Measurements from ENCODE around the gene PTPN3.
"Not testable (repeated sequence)": the region's sequence is repeated elsewhere in the genome, so short reads cannot be mapped to it uniquely, and the experiment has no call there.

Gene PTPN3

DNA sequence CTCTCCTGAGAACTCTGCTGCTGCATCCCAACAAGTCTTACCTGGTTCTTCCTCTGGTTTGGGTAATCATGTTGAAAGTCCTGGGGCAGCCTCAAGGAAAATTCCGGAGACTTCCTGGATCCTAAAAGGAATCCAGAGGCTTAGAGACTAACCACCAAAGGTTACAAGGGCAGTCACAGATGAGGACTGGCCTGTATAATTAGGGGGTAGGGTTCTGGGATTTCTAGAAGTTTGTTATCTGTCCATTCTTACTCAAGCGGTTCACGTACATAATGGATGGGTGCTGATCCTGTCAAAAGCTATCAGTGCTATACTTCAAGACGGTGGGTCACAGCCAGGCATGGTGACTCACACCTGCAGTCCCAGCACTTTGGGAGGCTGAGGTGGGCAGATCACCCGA is 125.9 kb downstream of the PTPN3 start:
- H3K9me3 ChIP-seq (ENCODE audit: control insufficient read depth, insufficient read depth, low read length) = peaks cover 2% of the 10 kb centered on the region; the same call in 1 of the 2 replicates
- no peak overlapping the region for H3K27ac ChIP-seq (ENCODE audit: low read length)
- H3K27me3 ChIP-seq (ENCODE audit: control insufficient read depth, insufficient read depth, low read length) = no peaks in the 10 kb centered on the region
- no CpG with 5 or more reads among the region's 5 CpGs for WGBS (ENCODE audit: insufficient coverage, insufficient read length)
- H3K36me3 ChIP-seq (ENCODE audit: control insufficient read depth, insufficient read depth, low read length) = no peaks in the 10 kb centered on the region
- H3K4me3 ChIP-seq (ENCODE audit: low read length) = no peak overlapping the region
- DNase-seq (ENCODE audit: low read depth, low spot score) = no peak
- H3K4me1 ChIP-seq (ENCODE audit: control insufficient read depth, insufficient read depth, low read length) = no peaks in the 10 kb centered on the region

DNA sequence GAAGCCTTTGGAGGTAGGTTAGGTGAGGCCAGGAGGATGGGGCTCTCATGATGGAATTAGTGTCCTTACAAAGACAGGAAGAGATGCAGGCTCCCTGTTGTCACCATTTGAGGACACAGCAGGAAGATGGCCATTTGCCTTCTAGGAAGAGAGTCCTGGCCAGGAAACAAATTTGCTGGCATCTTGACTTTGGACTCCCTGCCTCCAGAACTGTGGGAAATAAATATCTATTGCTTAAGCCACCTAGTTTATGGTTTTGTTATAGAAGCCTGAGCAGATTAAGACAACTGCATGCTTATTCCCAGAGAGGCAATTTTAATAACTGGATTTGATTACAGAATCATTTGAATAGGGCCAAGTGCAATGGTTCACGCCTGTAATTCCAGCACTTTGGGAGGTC is 126.7 kb downstream of the PTPN3 start:
- DNase-seq (ENCODE audit: low read depth, low spot score) = no peak

DNA sequence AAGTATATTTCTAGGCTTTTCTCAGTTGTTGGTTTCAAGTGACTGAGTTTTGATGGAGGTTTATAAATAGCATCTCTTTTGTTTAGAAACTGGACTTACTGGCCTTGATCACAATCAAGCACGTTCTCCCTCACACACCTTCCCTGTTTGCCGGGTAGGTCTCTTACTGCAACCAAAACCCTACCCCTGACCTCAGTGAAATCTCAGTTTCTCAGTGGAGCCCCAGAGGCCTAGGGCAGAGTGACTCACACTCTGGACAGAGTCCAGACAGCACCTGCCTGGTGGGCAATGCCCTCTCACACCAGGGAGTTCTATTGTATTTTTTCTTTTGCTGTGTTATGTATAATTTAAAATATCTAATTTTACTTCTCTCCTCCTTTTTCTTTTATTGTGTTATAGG is 128.8 kb downstream of the PTPN3 start:
- no CpG with 5 or more reads among the region's 2 CpGs for WGBS (ENCODE audit: insufficient coverage, insufficient read length)
- Histone ChIP-seq H3K9me3 (ENCODE audit: control insufficient read depth, insufficient read depth, low read length) (peaks cover 2% of the 10 kb centered on the region; the same call in 1 of the 2 replicates), H3K4me1 (ENCODE audit: control insufficient read depth, insufficient read depth, low read length) (no peaks in the 10 kb centered on the region), H3K4me3 (ENCODE audit: low read length) (no peak overlapping the region), H3K36me3 (ENCODE audit: control insufficient read depth, insufficient read depth, low read length) (no peaks in the 10 kb centered on the region), H3K27ac (ENCODE audit: low read length) (no peak overlapping the region), H3K27me3 (ENCODE audit: control insufficient read depth, insufficient read depth, low read length) (no peaks in the 10 kb centered on the region)
- no peak for DNase-seq (ENCODE audit: low read depth, low spot score)

More for the DNA sequence above, 126.7 kb downstream of the PTPN3 start:
- no peaks in the 10 kb centered on the region for H3K36me3 ChIP-seq (ENCODE audit: control insufficient read depth, insufficient read depth, low read length)
- H3K4me1 ChIP-seq (ENCODE audit: control insufficient read depth, insufficient read depth, low read length) = no peaks in the 10 kb centered on the region
- no peak overlapping the region for H3K4me3 ChIP-seq (ENCODE audit: low read length)
- no peak overlapping the region for H3K27ac ChIP-seq (ENCODE audit: low read length)
- peaks cover 2% of the 10 kb centered on the region; the same call in 1 of the 2 replicates for H3K9me3 ChIP-seq (ENCODE audit: control insufficient read depth, insufficient read depth, low read length)
- WGBS (ENCODE audit: insufficient coverage, insufficient read length) = no CpG with 5 or more reads among the region's 1 CpG
- no peaks in the 10 kb centered on the region for H3K27me3 ChIP-seq (ENCODE audit: control insufficient read depth, insufficient read depth, low read length)

DNA sequence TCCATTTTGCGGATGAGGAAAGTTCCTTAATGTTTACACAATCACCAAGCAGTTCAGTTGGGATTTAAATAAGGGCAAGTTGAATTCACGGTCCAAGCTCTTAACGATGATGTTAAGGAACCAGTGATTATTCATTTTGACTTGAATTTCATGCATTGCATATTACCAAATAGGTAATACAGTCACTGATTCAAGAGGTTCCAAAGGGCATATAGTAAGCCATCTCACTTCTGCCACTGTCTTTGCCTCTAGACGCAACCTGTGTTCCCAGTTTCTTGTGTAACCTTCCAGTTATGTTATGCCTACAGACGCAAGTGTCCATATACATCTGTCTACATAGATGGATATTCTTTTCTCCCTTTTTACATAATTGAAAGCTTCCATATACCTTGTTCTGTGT is 137.3 kb downstream of the PTPN3 start:
- H3K36me3 ChIP-seq (ENCODE audit: control insufficient read depth, insufficient read depth, low read length) = no peaks in the 10 kb centered on the region
- no peak for DNase-seq (ENCODE audit: low read depth, low spot score)
- no peaks in the 10 kb centered on the region for H3K9me3 ChIP-seq (ENCODE audit: control insufficient read depth, insufficient read depth, low read length)
- WGBS (ENCODE audit: insufficient coverage, insufficient read length) = no CpG with 5 or more reads among the region's 5 CpGs
- no peak overlapping the region for H3K27ac ChIP-seq (ENCODE audit: low read length)
- H3K4me3 ChIP-seq (ENCODE audit: low read length) = no peak overlapping the region
- no peaks in the 10 kb centered on the region for H3K27me3 ChIP-seq (ENCODE audit: control insufficient read depth, insufficient read depth, low read length)
- no peaks in the 10 kb centered on the region for H3K4me1 ChIP-seq (ENCODE audit: control insufficient read depth, insufficient read depth, low read length)

DNA sequence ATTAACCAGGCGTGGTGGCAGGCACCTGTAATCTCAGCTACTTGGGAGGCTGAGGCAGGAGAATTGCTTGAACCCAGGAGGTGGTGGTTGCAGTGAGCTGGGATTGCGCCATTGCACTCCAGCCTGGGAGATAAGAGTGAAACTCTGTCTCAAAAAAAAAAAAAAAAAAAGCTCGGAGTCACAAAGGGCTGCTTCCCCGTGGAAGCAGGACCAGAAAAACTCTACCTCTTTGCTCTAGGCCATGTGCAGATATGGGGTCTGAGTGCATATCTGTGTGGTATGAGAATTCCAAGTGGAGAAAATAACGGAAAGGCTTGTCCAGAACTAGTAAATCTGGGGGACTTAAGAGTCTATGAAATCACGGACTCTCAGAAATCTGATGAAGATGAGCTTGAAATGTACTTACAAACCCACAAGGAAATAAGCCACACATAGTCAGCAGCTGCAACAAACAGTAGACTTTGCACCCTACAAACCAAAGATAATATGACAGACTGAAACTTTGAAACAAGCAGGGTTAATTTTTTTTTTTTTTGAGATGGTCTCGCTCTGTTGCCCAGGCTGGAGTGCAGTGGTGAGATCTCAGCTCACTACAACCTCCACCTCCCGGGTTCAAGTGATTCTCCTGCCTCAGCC is 139.0 kb downstream of the PTPN3 start:
- H3K4me1 ChIP-seq (ENCODE audit: control insufficient read depth, insufficient read depth, low read length); H3K27ac ChIP-seq (ENCODE audit: low read length); H3K4me3 ChIP-seq (ENCODE audit: low read length); H3K36me3 ChIP-seq (ENCODE audit: control insufficient read depth, insufficient read depth, low read length); H3K9me3 ChIP-seq (ENCODE audit: control insufficient read depth, insufficient read depth, low read length); DNase-seq (ENCODE audit: low read depth, low spot score); H3K27me3 ChIP-seq (ENCODE audit: control insufficient read depth, insufficient read depth, low read length): not testable (repeated sequence)
- no CpG with 5 or more reads among the region's 8 CpGs for WGBS (ENCODE audit: insufficient coverage, insufficient read length)

DNA sequence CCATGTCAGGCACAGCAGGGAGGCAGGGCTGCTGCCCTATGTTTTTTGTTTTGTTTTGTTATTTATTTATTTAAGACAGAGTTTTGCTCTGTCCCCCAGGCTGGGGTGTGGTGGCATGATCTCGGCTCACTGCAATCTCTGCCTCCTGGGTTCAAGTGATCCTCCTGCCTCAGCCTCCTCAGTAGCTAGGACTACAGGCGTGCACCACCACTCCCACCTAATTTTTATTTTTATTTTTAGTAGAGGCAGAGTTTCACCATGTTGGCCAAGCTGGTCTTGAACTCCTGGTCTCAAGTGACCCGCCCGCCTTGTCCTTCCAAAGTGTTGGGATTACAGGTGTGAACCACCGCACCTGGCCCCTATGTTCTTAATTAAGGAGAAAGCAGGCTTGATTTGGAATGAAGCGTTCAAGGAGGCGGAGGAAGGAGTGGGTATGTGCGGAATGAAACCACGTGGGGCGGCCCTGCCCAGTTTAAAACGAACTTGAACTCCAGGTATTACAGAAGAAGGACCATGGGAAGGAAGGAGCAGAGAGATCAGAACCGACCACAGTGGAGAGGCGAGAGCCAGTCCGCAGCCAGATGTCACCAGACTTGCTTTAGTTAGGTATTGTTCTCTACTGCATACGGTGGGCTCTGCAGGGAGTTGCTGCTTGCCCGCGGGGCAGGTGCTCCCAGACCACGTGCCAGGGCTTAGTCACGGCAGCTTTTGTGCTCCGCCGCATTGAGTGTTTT is 142.4 kb downstream of the PTPN3 start:
- no peaks in the 10 kb centered on the region for H3K4me1 ChIP-seq (ENCODE audit: control insufficient read depth, insufficient read depth, low read length)
- WGBS (ENCODE audit: insufficient coverage, insufficient read length) = no CpG with 5 or more reads among the region's 21 CpGs
- no peak for DNase-seq (ENCODE audit: low read depth, low spot score)
- no peaks in the 10 kb centered on the region for H3K27me3 ChIP-seq (ENCODE audit: control insufficient read depth, insufficient read depth, low read length)
- H3K36me3 ChIP-seq (ENCODE audit: control insufficient read depth, insufficient read depth, low read length) = no peaks in the 10 kb centered on the region
- H3K4me3 ChIP-seq (ENCODE audit: low read length) = no peak overlapping the region
- H3K27ac ChIP-seq (ENCODE audit: low read length) = no peak overlapping the region
- H3K9me3 ChIP-seq (ENCODE audit: control insufficient read depth, insufficient read depth, low read length) = no peaks in the 10 kb centered on the region

DNA sequence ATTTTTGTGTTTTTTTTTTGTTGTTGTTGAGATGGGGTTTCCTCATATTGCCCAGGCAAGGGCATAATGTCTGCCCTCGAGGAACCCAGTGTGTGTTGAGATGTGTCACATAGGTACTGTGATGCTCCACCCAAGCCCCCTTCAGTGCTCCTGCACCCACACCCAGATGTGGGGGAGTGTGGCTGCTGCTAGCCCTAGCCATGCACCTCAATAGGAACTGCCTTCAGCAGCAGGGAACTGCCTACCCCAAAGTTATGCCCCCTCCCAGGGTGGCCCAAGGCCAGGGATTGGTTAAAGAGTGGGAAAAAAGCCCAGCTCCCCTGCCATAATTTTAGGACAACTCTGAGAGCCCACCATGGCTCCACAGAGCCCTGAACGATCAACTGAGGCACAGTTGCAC is 143.9 kb downstream of the PTPN3 start:
- Histone ChIP-seq H3K27ac (ENCODE audit: low read length) (no peak overlapping the region), H3K27me3 (ENCODE audit: control insufficient read depth, insufficient read depth, low read length) (no peaks in the 10 kb centered on the region), H3K9me3 (ENCODE audit: control insufficient read depth, insufficient read depth, low read length) (no peaks in the 10 kb centered on the region), H3K36me3 (ENCODE audit: control insufficient read depth, insufficient read depth, low read length) (no peaks in the 10 kb centered on the region), H3K4me3 (ENCODE audit: low read length) (no peak overlapping the region), H3K4me1 (ENCODE audit: control insufficient read depth, insufficient read depth, low read length) (no peaks in the 10 kb centered on the region)
- no peak for DNase-seq (ENCODE audit: low read depth, low spot score)
- WGBS (ENCODE audit: insufficient coverage, insufficient read length) = no CpG with 5 or more reads among the region's 2 CpGs

DNA sequence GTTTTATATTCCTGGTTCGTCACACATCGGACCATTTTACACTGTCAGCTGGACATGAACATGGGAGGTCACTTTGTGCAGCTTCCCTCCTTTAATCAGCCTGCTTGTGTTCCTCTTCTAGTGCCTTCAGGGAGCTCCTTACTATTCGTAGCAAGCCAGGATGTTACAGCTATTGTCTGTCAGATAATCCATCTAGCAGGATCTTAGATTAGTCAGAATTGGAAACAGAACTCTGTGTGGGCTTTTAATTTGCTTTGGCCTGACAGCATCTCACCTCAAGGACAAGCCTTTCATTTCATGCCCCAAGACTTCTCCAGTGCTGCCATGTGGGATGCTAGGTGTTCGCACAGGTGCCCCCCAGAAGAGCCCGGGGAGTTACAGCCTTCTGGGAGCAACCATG is 147.1 kb downstream of the PTPN3 start:
- Histone ChIP-seq H3K27me3 (ENCODE audit: control insufficient read depth, insufficient read depth, low read length) (no peaks in the 10 kb centered on the region), H3K4me3 (ENCODE audit: low read length) (no peak overlapping the region), H3K4me1 (ENCODE audit: control insufficient read depth, insufficient read depth, low read length) (no peaks in the 10 kb centered on the region), H3K9me3 (ENCODE audit: control insufficient read depth, insufficient read depth, low read length) (no peaks in the 10 kb centered on the region), H3K27ac (ENCODE audit: low read length) (no peak overlapping the region), H3K36me3 (ENCODE audit: control insufficient read depth, insufficient read depth, low read length) (no peaks in the 10 kb centered on the region)
- DNase-seq (ENCODE audit: low read depth, low spot score) = no peak
- WGBS (ENCODE audit: insufficient coverage, insufficient read length) = no CpG with 5 or more reads among the region's 5 CpGs

DNA sequence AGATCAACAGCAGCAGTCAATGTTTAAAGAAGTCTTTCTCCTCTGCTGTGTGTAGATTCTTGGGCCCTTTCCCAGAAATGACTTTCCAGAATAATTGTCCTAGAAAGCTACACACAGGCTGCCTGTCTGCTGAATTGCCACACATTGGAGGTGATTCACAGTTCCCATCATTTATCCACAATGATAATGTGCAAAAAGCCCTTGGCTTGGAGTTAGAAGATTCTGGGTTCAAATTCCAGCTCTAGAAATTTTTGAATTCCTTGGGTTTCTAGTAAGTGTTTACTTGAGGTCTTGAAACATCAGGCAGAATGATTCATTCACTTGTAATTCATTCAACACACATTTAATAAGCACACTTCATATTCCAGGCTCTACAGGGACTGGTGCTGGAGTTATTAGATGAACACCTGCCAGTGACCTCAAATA is 148.7 kb downstream of the PTPN3 start:
- Histone ChIP-seq H3K27me3 (ENCODE audit: control insufficient read depth, insufficient read depth, low read length) (no peaks in the 10 kb centered on the region), H3K36me3 (ENCODE audit: control insufficient read depth, insufficient read depth, low read length) (no peaks in the 10 kb centered on the region), H3K9me3 (ENCODE audit: control insufficient read depth, insufficient read depth, low read length) (no peaks in the 10 kb centered on the region), H3K4me3 (ENCODE audit: low read length) (no peak overlapping the region), H3K27ac (ENCODE audit: low read length) (no peak overlapping the region), H3K4me1 (ENCODE audit: control insufficient read depth, insufficient read depth, low read length) (peaks cover 5% of the 10 kb centered on the region; the same call in 1 of the 2 replicates)
- no peak for DNase-seq (ENCODE audit: low read depth, low spot score)

DNA sequence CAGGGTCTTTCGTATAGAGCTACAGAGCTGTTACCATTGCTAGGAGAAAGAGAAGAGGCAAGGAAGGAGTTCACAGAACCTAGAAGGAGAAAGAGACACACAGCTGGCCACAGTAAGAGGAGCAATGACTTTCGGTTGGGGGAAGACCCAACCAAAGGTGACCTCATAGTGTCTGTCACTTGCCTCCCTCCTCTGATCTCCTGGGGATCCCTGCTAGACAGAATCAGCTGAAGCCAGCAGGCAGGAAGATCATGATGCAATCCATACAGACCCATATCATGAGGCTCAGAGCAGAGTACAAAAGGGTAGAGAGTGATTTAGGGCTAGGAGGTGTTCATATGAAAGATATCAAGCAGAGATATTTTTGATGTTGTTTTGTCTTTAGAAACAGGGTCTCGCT is 151.2 kb downstream of the PTPN3 start:
- no CpG with 5 or more reads among the region's 3 CpGs for whole genome bisulfite sequencing (ENCODE audit: insufficient coverage, insufficient read length)
- Histone ChIP-seq H3K27ac (ENCODE audit: low read length) (no peak overlapping the region), H3K36me3 (ENCODE audit: control insufficient read depth, insufficient read depth, low read length) (no peaks in the 10 kb centered on the region), H3K9me3 (ENCODE audit: control insufficient read depth, insufficient read depth, low read length) (no peaks in the 10 kb centered on the region), H3K27me3 (ENCODE audit: control insufficient read depth, insufficient read depth, low read length) (no peaks in the 10 kb centered on the region), H3K4me3 (ENCODE audit: low read length) (no peak overlapping the region), H3K4me1 (ENCODE audit: control insufficient read depth, insufficient read depth, low read length) (peaks cover 5% of the 10 kb centered on the region; the same call in 1 of the 2 replicates)
- DNase-seq (ENCODE audit: low read depth, low spot score) = no peak

DNA sequence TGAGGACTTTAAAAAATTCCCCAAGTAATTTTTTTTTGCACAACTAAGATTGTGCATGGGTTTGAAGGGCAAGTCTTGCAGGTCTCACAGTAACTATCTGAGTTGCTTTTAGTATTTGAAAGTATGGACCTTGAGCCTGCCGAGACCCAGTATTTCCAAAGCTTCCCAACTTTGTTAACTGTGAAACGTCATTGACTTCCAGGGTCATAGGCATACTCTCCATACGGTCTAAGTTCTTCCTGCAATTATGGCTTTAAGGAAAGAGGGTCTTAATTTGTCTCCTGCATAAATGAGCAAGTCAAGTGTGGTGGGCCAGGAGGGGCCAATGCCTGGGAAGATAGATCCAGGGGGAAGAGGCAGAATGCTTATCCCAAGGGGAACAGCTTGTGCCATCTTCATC is 153.2 kb downstream of the PTPN3 start:
- no peak for DNase-seq (ENCODE audit: low read depth, low spot score)
- WGBS (ENCODE audit: insufficient coverage, insufficient read length) = no CpG with 5 or more reads among the region's 3 CpGs
- Histone ChIP-seq H3K4me1 (ENCODE audit: control insufficient read depth, insufficient read depth, low read length) (peaks cover 5% of the 10 kb centered on the region; the same call in 1 of the 2 replicates), H3K4me3 (ENCODE audit: low read length) (no peak overlapping the region), H3K36me3 (ENCODE audit: control insufficient read depth, insufficient read depth, low read length) (no peaks in the 10 kb centered on the region), H3K27ac (ENCODE audit: low read length) (no peak overlapping the region), H3K9me3 (ENCODE audit: control insufficient read depth, insufficient read depth, low read length) (no peaks in the 10 kb centered on the region), H3K27me3 (ENCODE audit: control insufficient read depth, insufficient read depth, low read length) (no peaks in the 10 kb centered on the region)

Measured in iPS DF 6.9 (cell line).